ENCODE data around the gene TNP2.

Gene TNP2

DNA sequence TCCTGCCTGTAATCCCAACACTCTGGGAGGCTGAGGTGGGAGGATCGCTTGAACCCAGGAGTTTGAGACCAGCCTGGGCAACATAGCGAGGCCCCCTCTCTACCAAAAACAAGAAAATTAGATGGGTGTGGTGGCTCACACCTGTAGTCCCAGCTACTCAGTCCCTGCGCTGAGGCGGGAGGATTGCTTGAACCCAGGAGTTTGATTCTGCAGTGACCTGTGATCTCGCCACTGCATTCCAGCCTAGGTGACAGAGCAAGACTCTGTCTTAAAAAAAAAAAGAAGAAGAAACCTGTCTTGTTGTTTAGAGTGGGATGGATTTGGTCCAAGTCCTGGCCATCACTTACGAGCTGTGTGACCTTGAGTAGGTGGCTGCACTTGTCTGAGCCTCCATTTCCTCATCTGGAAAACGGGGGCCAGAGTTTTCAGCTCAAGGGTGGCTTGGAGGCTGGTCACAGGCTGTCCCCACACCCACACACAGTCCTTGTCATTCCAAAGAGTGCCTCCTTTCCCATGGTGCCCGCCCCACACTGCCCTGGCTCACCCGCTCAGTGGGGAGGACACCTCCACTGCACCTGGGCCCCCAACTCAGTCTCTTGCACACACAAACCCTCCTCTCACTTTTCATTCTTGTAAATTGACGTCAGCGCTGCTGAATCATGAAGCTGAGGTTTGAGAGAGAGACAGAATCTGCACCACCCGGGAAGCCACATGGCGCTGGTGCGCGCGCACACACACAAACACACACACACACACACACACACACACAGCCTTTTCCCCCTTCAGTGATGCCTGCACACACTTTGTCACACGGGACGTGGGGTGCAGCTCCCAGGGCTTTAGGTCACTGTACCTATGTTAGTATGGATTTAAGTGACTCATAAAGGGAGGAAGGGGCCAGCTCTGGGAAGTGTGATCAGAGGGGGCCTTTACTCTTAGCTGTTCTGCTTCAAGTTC, 17.3 kb downstream of the TNP2 start:
- no peaks in the 10 kb centered on the region for H3K9me3 ChIP-seq (ENCODE audit: low read length)
- H3F3A ChIP-seq (ENCODE audit: insufficient read depth, low read length) = no peaks in the 10 kb centered on the region; the same call in 1 of the 2 replicates
- H3K27ac ChIP-seq (ENCODE audit: low read depth, low read length, poor library complexity, severe bottlenecking) = peak overlapping the region; percentile 92
- H3K9me2 ChIP-seq (ENCODE audit: low read depth, low read length) = no peaks in the 10 kb centered on the region
- no peaks in the 10 kb centered on the region for H3K27me3 ChIP-seq (ENCODE audit: insufficient read depth, low read length)
- H3K4me1 ChIP-seq (ENCODE audit: insufficient read depth, low read length, severe bottlenecking) = peaks cover 74% of the 10 kb centered on the region
- no peaks in the 10 kb centered on the region for H3K79me2 ChIP-seq (ENCODE audit: insufficient read depth, low read length)
- H3K4me3 ChIP-seq (ENCODE audit: low read depth, low read length, poor library complexity, severe bottlenecking) = peak overlapping the region; percentile 87
- no peak overlapping the region for H2AFZ ChIP-seq (ENCODE audit: low read length)
- TF ChIP-seq EZH2 (IDR thresholded peaks at IDR 0.05; ENCODE audit: borderline replicate concordance, low read length) = no peak
- TF ChIP-seq, protein P1, sequence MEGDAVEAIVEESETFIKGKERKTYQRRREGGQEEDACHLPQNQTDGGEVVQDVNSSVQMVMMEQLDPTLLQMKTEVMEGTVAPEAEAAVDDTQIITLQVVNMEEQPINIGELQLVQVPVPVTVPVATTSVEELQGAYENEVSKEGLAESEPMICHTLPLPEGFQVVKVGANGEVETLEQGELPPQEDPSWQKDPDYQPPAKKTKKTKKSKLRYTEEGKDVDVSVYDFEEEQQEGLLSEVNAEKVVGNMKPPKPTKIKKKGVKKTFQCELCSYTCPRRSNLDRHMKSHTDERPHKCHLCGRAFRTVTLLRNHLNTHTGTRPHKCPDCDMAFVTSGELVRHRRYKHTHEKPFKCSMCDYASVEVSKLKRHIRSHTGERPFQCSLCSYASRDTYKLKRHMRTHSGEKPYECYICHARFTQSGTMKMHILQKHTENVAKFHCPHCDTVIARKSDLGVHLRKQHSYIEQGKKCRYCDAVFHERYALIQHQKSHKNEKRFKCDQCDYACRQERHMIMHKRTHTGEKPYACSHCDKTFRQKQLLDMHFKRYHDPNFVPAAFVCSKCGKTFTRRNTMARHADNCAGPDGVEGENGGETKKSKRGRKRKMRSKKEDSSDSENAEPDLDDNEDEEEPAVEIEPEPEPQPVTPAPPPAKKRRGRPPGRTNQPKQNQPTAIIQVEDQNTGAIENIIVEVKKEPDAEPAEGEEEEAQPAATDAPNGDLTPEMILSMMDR (IDR thresholded peaks at IDR 0.05; ENCODE audit: low read length) = no peak
- H3K4me2 ChIP-seq (ENCODE audit: low read length) = peak overlapping the region; percentile 89
- peaks cover 30% of the 10 kb centered on the region for H3K36me3 ChIP-seq (ENCODE audit: insufficient read depth, low read length)
- no peaks in the 10 kb centered on the region for H4K20me1 ChIP-seq (ENCODE audit: insufficient read depth, low read length)
- peak overlapping the region; percentile 87 for H3K9ac ChIP-seq (ENCODE audit: low read length)

DNA sequence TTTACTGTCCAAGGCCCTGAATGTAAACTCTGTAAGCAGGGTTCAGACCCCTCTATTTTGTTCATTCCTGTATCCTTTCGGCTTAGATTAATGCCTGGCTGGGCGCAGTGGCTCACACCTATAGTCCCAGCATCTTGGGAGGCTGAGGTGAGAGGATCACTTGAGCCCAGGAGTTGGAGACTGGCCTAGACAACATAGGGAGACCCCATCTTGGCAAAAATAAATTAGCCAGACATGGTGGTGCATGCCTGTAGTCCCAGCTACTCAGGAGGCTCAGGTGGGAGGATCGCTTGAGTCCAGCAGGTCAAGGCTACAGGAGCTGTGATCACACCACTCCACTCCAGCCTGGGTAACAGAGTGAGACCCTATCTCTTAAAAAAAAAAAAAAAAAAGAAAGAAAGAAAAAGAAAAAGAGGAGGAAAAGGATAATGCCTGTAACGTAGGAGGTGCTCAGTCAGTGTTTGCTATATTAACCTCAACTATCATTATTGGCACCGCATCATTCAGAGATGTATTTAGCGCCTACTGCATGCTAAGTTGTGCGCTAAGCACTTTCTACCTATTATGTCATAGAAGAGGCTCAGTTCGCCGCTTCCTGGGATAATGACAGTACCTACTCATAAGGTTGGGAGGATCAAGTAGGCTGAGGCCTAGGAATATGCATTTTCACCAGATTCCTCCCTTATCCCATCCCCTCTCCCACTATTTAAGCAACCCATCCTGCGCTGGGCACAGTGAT, 18.2 kb downstream of the TNP2 start:
- H3K9ac ChIP-seq (ENCODE audit: low read length) = no peak overlapping the region
- H4K20me1 ChIP-seq (ENCODE audit: insufficient read depth, low read length) = no peaks in the 10 kb centered on the region
- peaks cover 30% of the 10 kb centered on the region for H3K36me3 ChIP-seq (ENCODE audit: insufficient read depth, low read length)

DNA sequence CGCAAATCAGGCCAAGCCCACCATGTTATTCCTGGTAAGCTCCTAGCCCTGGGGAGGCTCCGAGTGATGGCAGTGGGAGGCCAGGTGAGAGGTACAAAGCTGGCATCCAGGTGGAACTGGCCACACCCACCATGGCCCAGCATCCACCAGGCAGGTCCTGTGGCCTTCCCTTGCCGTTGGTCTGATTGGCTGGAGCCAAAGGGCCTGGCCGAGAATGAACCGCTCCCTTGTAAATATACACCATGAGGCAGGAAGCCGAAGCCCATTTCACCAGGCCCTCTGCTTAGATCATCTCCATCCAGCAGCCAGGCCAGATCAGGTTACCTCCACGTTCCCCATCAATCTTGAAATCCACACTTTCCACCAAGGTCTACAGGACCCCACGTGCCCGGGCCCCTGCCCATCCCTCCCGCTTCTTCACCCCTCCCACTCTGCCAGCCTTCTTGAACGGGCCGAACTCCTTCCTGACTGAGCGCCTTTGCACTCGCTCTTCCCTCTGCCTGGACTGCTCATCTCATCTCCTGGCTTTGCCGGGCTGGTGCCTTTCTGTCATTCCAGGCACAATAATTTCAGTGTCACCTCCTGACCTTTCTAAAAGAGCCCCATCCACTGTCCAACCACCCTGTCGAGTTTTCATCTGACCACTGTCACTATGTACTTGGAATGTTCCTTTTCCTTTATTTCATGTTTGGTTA, 18.9 kb downstream of the TNP2 start:
- no peaks in the 10 kb centered on the region for H3K9me2 ChIP-seq (ENCODE audit: low read depth, low read length)
- H3K36me3 ChIP-seq (ENCODE audit: insufficient read depth, low read length) = peaks cover 30% of the 10 kb centered on the region
- H2AFZ ChIP-seq (ENCODE audit: low read length) = no peak overlapping the region
- peak overlapping the region; percentile 17 for H3K27ac ChIP-seq (ENCODE audit: low read depth, low read length, poor library complexity, severe bottlenecking)
- peaks cover 70% of the 10 kb centered on the region for H3K4me1 ChIP-seq (ENCODE audit: insufficient read depth, low read length, severe bottlenecking)
- no peaks in the 10 kb centered on the region for H3K27me3 ChIP-seq (ENCODE audit: insufficient read depth, low read length)
- H3K9ac ChIP-seq (ENCODE audit: low read length) = peak overlapping the region; percentile 21; the same call in 1 of the 2 replicates
- H4K20me1 ChIP-seq (ENCODE audit: insufficient read depth, low read length) = no peaks in the 10 kb centered on the region
- no peak for TF ChIP-seq EZH2 (IDR thresholded peaks at IDR 0.05; ENCODE audit: borderline replicate concordance, low read length)
- TF ChIP-seq, protein P1 (IDR thresholded peaks at IDR 0.05; ENCODE audit: low read length) = no peak
- peak overlapping the region; percentile 47 for H3K4me3 ChIP-seq (ENCODE audit: low read depth, low read length, poor library complexity, severe bottlenecking)
- H3K79me2 ChIP-seq (ENCODE audit: insufficient read depth, low read length) = no peaks in the 10 kb centered on the region
- no peaks in the 10 kb centered on the region for H3K9me3 ChIP-seq (ENCODE audit: low read length)
- peak overlapping the region; percentile 58 for H3K4me2 ChIP-seq (ENCODE audit: low read length)
- no peaks in the 10 kb centered on the region; the same call in 1 of the 2 replicates for H3F3A ChIP-seq (ENCODE audit: insufficient read depth, low read length)

More for the DNA sequence above, 18.2 kb downstream of the TNP2 start:
- Histone ChIP-seq H2AFZ (ENCODE audit: low read length) (no peak overlapping the region), H3F3A (ENCODE audit: insufficient read depth, low read length) (no peaks in the 10 kb centered on the region; the same call in 1 of the 2 replicates), H3K4me1 (ENCODE audit: insufficient read depth, low read length, severe bottlenecking) (peaks cover 70% of the 10 kb centered on the region), H3K27ac (ENCODE audit: low read depth, low read length, poor library complexity, severe bottlenecking) (peak overlapping the region; percentile 17), H3K4me2 (ENCODE audit: low read length) (peak overlapping the region; percentile 58), H3K79me2 (ENCODE audit: insufficient read depth, low read length) (no peaks in the 10 kb centered on the region), H3K27me3 (ENCODE audit: insufficient read depth, low read length) (no peaks in the 10 kb centered on the region), H3K9me3 (ENCODE audit: low read length) (no peaks in the 10 kb centered on the region), H3K4me3 (ENCODE audit: low read depth, low read length, poor library complexity, severe bottlenecking) (no peak overlapping the region), H3K9me2 (ENCODE audit: low read depth, low read length) (no peaks in the 10 kb centered on the region)
- TF ChIP-seq, protein P1 (IDR thresholded peaks at IDR 0.05; ENCODE audit: low read length) = no peak
- no peak for TF ChIP-seq EZH2 (IDR thresholded peaks at IDR 0.05; ENCODE audit: borderline replicate concordance, low read length)
